WTC11 (cell line): Measurements from ENCODE around the gene ALOX12B. TPM values are rescaled to one million over a fixed set of nuclear protein-coding genes. Genes with fewer than 3 reads are reported as not detected.

Experiments
- ATAC-seq: fragments of 200-7000 bp; cut with Tn5 transposase; 2 replicates; pipeline ENCODE4 v1.10.0; 2021; ENCODE audit warnings: mild to moderate bottlenecking, moderate library complexity
- CTCF ChIA-PET: fragments of 300-600 bp; sonication (Branson Sonifier 250); formaldehyde crosslinking; loops from one replicate; lab custom pipeline; 2021; ENCODE audit warnings: antibody characterized with exemption; lab: Charles Lee
- POLR2A ChIA-PET: fragments of 350-600 bp; sonication (Branson Sonifier 250); formaldehyde crosslinking; loops from one replicate; lab custom pipeline; 2021; ENCODE audit warnings: antibody characterized with exemption; lab: Charles Lee
- DNase-seq: peaks from one replicate; pipeline ENCODE4 v3.0.0; 2021; ENCODE audit warnings: low spot score
- H3K27ac Mint-ChIP-seq: 2 replicates; pipeline ENCODE4 v1.8.0; 2021; ENCODE audit warnings: mixed read lengths
- H3K27me3 Mint-ChIP-seq: 2 replicates; pipeline ENCODE4 v1.8.0; 2021; ENCODE audit warnings: low read depth, mild to moderate bottlenecking, moderate library complexity, mixed read lengths
- H3K36me3 Mint-ChIP-seq: 2 replicates; pipeline ENCODE4 v1.8.0; 2021; ENCODE audit warnings: mixed read lengths
- H3K4me1 Mint-ChIP-seq: 2 replicates; pipeline ENCODE4 v1.8.0; 2022; ENCODE audit warnings: mixed read lengths
- H3K4me3 Mint-ChIP-seq: 2 replicates; pipeline ENCODE4 v1.8.0; 2021; ENCODE audit warnings: mild to moderate bottlenecking, moderate library complexity, mixed read lengths
- H3K9me3 Mint-ChIP-seq: 2 replicates; pipeline ENCODE4 v1.8.0; 2021; ENCODE audit warnings: mixed read lengths
- AR ChIP-seq: fragments of 250-450 bp; sonication (Bioruptor Pico); IDR thresholded peaks from 2 replicates; pipeline ENCODE4 v1.9.0; 2021; ENCODE audit warnings: mild to moderate bottlenecking
- ATF1 ChIP-seq: sonication (generic); formaldehyde crosslinking; IDR thresholded peaks from 2 replicates; pipeline ENCODE4 v1.8.1; 2023; ENCODE audit warnings: mild to moderate bottlenecking, moderate library complexity, missing genetic modification reagents
- CBFB ChIP-seq: sonication (generic); formaldehyde crosslinking; IDR thresholded peaks from 2 replicates; pipeline ENCODE4 v1.8.1; 2022; ENCODE audit warnings: mild to moderate bottlenecking, low read depth, missing genetic modification reagents
- GTF2I ChIP-seq: fragments of 250-450 bp; sonication (Bioruptor Pico); conservative IDR thresholded peaks from 2 replicates; pipeline ENCODE4 v1.4.0; 2021; ENCODE audit warnings: mild to moderate bottlenecking
- HMGA2 ChIP-seq: fragments of 250-450 bp; sonication (Bioruptor Pico); IDR thresholded peaks from 2 replicates; pipeline ENCODE4 v1.4.0; 2021; ENCODE audit warnings: mild to moderate bottlenecking, moderate library complexity
- MLX ChIP-seq: sonication (generic); formaldehyde crosslinking; IDR thresholded peaks from 2 replicates; pipeline ENCODE4 v1.8.1; 2023; ENCODE audit warnings: mild to moderate bottlenecking, missing genetic modification reagents, moderate library complexity
- NFYB ChIP-seq: sonication (generic); formaldehyde crosslinking; conservative IDR thresholded peaks from 2 replicates; pipeline ENCODE4 v1.8.0; 2022; ENCODE audit warnings: low read depth, missing genetic modification reagents
- PREB ChIP-seq: sonication (generic); formaldehyde crosslinking; IDR thresholded peaks from 2 replicates; pipeline ENCODE4 v1.8.1; 2022; ENCODE audit warnings: mild to moderate bottlenecking, missing genetic modification reagents, moderate library complexity, borderline replicate concordance
- SOX15 ChIP-seq: fragments of 250-450 bp; sonication (Bioruptor Pico); IDR thresholded peaks from 2 replicates; pipeline ENCODE4 v1.9.0; 2021; ENCODE audit warnings: mild to moderate bottlenecking
- TCF7 ChIP-seq: sonication (generic); formaldehyde crosslinking; IDR thresholded peaks from 2 replicates; pipeline ENCODE4 v1.8.0; 2022; ENCODE audit warnings: mild to moderate bottlenecking, low read depth, missing genetic modification reagents, moderate library complexity
- TEAD1 ChIP-seq: sonication (generic); formaldehyde crosslinking; IDR thresholded peaks from 2 replicates; pipeline ENCODE4 v1.8.0; 2022; ENCODE audit warnings: mild to moderate bottlenecking, missing genetic modification reagents
- TEAD4 ChIP-seq: sonication (generic); formaldehyde crosslinking; IDR thresholded peaks from 2 replicates; pipeline ENCODE4 v1.8.0; 2022; ENCODE audit warnings: mild to moderate bottlenecking, missing genetic modification reagents
- ZNF671 ChIP-seq: fragments of 250-450 bp; sonication (Bioruptor Pico); IDR thresholded peaks from 2 replicates; pipeline ENCODE4 v1.8.0; 2021; ENCODE audit warnings: mild to moderate bottlenecking
- total RNA-seq: library from RNA; stranded (reverse); gene quantifications from 3 replicates; pipeline ENCODE4 v1.2.3, GENCODE V29; 2021
- TF ChIP-seq, protein P1 (sequence below): sonication (generic); formaldehyde crosslinking; IDR thresholded peaks from 2 replicates; pipeline ENCODE4 v1.8.0; 2022; ENCODE audit warnings: mild to moderate bottlenecking, missing genetic modification reagents
- TF ChIP-seq, protein P2 (sequence below): sonication (generic); formaldehyde crosslinking; IDR thresholded peaks from 2 replicates; pipeline ENCODE4 v1.8.1; 2023; ENCODE audit warnings: mild to moderate bottlenecking, missing genetic modification reagents

Gene ALOX12B
- total RNA-seq, 1 experiment from 2014 or later, result 0.72 TPM

GRCh38 chr17:8047769-8048110, 39.8 kb downstream of the ALOX12B start (continued):
- TF ChIP-seq MLX (CRISPR knock-in tag) (no peak), TEAD1 (CRISPR knock-in tag) (no peak), TCF7 (no peak), AR (CRISPR knock-in tag) (no peak), ZNF671 (CRISPR knock-in tag) (no peak), SOX15 (CRISPR knock-in tag) (no peak)

DNA sequence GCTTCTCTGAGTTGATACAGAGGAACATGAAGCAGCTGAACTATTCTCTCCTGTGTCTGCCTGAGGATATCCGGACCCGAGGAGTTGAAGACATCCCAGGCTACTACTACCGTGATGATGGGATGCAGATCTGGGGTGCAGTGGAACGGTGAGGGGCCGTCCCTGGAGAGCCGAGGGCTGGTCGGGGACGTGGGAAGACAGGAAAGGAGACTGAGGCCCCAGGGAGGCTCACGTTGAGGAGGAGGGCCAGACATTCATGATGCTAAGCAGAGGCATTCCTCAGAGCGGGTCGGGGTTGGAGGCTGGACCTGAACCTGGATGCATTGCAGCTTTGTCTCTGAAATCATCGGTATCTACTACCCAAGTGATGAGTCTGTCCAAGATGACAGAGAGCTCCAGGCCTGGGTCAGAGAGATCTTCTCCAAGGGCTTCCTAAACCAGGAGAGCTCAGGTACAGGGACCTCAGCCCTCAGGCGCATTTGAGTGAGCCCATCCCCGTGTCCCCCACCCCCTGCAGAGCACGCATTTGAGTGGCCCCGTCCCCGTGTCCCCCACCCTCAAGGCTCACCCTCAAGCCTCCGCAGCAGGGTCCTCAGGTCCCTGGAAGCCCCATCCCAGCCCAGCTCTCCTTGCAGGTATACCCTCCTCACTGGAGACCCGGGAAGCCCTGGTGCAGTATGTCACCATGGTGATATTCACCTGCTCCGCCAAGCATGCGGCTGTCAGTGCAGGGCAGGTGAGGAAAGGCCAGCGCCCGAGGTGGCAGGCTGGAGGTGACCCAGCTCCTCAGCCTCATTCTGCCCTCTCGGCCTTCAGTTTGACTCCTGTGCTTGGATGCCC, 40.4 kb downstream of the ALOX12B start:
- ChIA-PET POLR2A (no interaction called here), CTCF (interaction anchor here (0.7 to 1.6 kb wide), 10 partner anchors 7 to 159 kb away, joined by 3 to 6 read pairs (median 4); partner anchors contain the start of gene CHD3)
- DNase-seq (no peak), ATAC-seq (no peak)
- Mint-ChIP-seq H3K27ac (peak overlapping the region; percentile 45; the same call in 1 of the 2 replicates), H3K4me3 (no peak overlapping the region), H3K4me1 (peaks cover 2% of the 10 kb centered on the region; the same call in 1 of the 2 replicates), H3K36me3 (no peaks in the 10 kb centered on the region), H3K9me3 (no peaks in the 10 kb centered on the region), H3K27me3 (peaks cover 3% of the 10 kb centered on the region; the same call in 1 of the 2 replicates)
- no peak for TF ChIP-seq TEAD4 (CRISPR knock-in tag)
- no peak for TF ChIP-seq CBFB (CRISPR knock-in tag)
- no peak for TF ChIP-seq ATF1
- TF ChIP-seq PREB (CRISPR knock-in tag), result no peak
- TF ChIP-seq NFYB (CRISPR knock-in tag), result no peak
- no peak for TF ChIP-seq AR (CRISPR knock-in tag)
- no peak for TF ChIP-seq GTF2I (CRISPR knock-in tag)
- no peak for TF ChIP-seq HMGA2
- TF ChIP-seq, protein P1, sequence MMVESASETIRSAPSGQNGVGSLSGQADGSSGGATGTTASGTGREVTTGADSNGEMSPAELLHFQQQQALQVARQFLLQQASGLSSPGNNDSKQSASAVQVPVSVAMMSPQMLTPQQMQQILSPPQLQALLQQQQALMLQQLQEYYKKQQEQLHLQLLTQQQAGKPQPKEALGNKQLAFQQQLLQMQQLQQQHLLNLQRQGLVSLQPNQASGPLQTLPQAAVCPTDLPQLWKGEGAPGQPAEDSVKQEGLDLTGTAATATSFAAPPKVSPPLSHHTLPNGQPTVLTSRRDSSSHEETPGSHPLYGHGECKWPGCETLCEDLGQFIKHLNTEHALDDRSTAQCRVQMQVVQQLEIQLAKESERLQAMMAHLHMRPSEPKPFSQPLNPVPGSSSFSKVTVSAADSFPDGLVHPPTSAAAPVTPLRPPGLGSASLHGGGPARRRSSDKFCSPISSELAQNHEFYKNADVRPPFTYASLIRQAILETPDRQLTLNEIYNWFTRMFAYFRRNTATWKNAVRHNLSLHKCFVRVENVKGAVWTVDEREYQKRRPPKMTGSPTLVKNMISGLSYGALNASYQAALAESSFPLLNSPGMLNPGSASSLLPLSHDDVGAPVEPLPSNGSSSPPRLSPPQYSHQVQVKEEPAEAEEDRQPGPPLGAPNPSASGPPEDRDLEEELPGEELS (CRISPR knock-in tag), result no peak
- TF ChIP-seq, protein P2, sequence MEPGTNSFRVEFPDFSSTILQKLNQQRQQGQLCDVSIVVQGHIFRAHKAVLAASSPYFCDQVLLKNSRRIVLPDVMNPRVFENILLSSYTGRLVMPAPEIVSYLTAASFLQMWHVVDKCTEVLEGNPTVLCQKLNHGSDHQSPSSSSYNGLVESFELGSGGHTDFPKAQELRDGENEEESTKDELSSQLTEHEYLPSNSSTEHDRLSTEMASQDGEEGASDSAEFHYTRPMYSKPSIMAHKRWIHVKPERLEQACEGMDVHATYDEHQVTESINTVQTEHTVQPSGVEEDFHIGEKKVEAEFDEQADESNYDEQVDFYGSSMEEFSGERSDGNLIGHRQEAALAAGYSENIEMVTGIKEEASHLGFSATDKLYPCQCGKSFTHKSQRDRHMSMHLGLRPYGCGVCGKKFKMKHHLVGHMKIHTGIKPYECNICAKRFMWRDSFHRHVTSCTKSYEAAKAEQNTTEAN, result no peak
